ENCODE results near the gene CERS2.

The CERS2 gene

DNA sequence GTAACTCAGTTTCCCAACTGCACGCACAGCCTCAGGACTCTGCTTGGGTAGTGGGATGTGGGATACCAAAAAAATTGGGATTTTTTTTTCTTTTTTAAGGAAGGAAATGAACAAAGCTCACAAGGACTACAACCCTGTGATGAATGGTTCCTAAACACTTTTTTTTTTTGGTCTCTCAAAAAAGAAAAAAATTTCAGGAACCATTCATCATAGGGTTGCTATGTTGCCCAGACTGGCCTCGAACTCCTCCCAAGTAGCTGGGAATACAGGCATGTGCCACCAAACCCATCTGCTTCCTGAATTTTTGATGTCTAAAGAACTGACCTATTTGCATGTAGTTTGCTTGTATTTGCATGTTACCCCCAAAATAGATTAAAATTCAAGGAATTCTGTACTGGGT lies 25.3 kb upstream of the CERS2 start:
- in situ Hi-C loops (cut with MboI; ENCODE audit: low sequenced_read_pairs): loop anchor here (10.0 kb wide), 1 partner anchor 745 kb away; the partner anchor contains the start of gene CA14

- in situ Hi-C loops (cut with MboI; ENCODE audit: low sequenced_read_pairs): no loop called here
These were observed 24.5 kb upstream of the CERS2 start for GRCh38 chr1:150999051-150999674.

- in situ Hi-C loops (cut with MboI; ENCODE audit: low sequenced_read_pairs): no loop called here
These were observed 23.3 kb upstream of the CERS2 start for GRCh38 chr1:150997949-150998348.

DNA sequence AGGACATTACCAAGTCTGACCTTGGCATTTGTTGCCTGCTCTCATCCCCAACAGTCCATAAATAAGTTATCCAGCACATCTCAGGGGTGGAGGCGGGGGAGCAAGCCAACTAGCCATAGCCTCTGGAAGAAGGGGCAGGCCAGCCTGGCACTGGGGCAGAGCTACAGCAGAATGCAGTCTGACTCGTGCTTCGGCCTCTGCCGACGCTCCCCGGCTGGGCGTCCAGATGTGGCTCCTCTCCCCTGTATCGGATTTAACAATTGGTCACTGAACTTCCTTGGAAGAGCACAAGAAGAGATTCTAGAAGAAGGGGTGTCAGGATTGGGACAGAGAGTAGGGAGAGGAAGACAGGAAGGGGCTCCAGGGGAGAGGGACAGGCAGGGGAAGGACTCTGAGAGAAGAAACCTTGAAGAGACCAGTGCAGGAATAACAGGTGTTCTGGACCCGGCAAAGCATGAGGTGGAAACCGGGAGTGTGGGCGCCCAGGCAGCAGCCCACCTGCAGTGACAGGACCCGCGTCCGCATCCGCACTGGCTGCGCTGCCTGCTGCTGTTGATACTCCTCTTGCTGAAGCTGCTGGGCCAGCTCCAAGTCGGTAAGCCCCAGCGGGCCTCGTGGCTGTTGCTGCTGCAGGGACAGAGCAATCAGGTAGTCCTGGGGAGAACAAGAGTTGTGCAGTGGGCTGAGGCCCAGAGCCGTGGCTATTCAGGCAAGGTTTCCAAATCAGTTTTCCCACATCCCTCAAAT lies 22.7 kb upstream of the CERS2 start:
- in situ Hi-C loops (cut with MboI; ENCODE audit: low sequenced_read_pairs): no loop called here

DNA sequence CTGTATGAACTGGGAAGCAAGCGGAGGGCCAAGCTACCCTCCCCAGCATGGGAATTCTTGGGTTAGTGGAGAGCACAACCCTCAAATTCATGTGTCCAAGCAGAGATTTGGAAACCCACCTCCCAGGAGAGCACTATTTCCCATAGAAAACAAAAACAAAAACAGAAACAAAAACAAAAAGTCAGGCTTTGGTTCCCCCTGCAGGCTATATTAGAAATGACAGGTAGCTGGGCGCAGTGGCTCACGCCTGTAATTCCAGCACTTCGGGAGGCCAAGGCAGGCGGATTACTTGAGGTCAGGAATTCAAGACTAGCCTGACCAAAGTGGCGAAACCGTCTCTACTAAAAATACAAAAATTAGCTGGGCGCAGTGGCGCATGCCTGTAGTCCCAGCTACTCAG lies 21.3 kb upstream of the CERS2 start:
- in situ Hi-C loops (cut with MboI; ENCODE audit: low sequenced_read_pairs): no loop called here

- in situ Hi-C loops (cut with MboI; ENCODE audit: low sequenced_read_pairs): no loop called here
These were observed 20.8 kb upstream of the CERS2 start for GRCh38 chr1:150995460-150995859.

- in situ Hi-C loops (cut with MboI; ENCODE audit: low sequenced_read_pairs): no loop called here
These were observed 19.6 kb upstream of the CERS2 start for GRCh38 chr1:150994248-150994647.

- in situ Hi-C loops (cut with MboI; ENCODE audit: low sequenced_read_pairs): no loop called here
These were observed 18.0 kb upstream of the CERS2 start for GRCh38 chr1:150992626-150993025.

GRCh38 chr1:150987924-150988323 lies 13.3 kb upstream of the CERS2 start:
- in situ Hi-C loops (cut with MboI; ENCODE audit: low sequenced_read_pairs): no loop called here

DNA sequence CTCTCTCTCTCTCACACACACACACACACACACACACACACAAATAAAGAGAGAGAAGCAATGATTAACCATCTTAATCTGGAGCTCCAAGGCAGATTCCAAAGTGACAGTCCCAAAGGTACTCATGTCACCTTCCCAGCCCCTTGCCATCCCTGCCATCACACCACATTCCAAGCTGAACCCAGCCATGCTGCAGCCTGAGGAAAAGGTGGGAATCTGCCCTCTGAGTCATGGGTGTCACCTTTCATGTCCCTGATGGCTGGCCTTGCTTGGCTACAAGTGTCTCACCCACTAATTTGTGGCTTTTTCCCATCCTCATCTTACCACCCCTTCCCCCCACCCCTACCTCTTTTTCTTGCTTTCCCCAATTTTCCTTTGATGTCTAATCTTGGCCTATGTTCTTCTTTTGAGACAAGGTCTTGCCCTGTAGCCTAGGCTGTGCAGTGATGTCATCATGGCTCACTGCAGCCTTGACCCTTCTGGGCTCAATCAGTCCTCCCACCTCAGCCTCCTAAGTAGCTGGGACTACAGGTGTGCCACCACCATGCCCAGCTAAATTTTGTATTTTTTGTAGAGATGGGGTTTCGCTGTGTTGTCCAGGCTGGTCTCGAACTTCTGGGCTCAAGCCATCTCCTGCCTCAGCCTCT lies 10.7 kb upstream of the CERS2 start:
- in situ Hi-C loops (cut with MboI; ENCODE audit: low sequenced_read_pairs): no loop called here

- in situ Hi-C loops (cut with MboI; ENCODE audit: low sequenced_read_pairs): no loop called here
These were observed 7.4 kb upstream of the CERS2 start, which contains the start of gene ANXA9 for GRCh38 chr1:150981805-150982712. Gene ANXA9 (plus strand): TSS chr1:150982292. CDS start chr1:150983106, 814 bp downstream.

GRCh38 chr1:150981177-150981804 lies 6.7 kb upstream of the CERS2 start:
- in situ Hi-C loops (cut with MboI; ENCODE audit: low sequenced_read_pairs): no loop called here

- in situ Hi-C loops (cut with MboI; ENCODE audit: low sequenced_read_pairs): no loop called here
These were observed 4.7 kb upstream of the CERS2 start for GRCh38 chr1:150979092-150980056.

- in situ Hi-C loops (cut with MboI; ENCODE audit: low sequenced_read_pairs): no loop called here
These were observed 2.5 kb upstream of the CERS2 start for GRCh38 chr1:150976879-150977694.

GRCh38 chr1:150976401-150976821 lies 1.8 kb upstream of the CERS2 start:
- in situ Hi-C loops (cut with MboI; ENCODE audit: low sequenced_read_pairs): no loop called here

DNA sequence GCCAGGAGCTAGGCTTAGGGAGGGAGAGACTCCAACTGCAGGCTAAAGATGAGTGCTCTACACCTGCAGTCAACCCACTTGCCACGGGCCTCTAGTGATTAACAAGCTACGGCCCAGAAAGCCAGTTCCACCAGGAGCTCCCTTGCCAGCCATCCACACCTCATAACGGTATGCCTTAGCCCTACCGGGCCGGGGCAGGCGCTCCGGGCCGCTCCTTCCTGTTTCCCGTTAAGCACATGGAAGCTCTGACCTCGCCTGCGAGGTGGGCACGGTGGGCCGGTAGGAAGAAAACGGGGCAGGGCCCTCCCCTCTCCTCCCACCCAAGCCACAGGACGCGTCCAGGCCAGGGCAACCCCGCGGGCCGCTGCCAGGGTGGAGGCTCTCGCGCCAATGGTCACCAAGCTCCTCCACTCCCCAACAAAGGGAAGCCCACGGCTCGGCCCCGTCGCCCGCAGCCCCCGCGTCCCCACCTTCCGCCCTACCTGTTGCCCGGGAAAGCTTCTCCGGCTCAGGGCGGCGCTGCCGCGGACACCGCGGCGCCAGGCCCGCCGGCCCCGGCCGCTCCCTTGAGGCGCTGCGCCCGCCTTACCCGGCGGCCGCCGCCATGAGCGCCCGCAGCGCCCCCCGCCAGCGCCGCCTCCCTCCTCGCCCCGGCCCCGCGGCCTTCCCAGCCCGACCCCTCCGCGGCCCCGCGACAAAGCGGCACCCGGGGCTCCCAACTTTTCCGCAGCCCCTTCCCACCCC lies 627 bp downstream of the CERS2 start:
- in situ Hi-C loops (cut with MboI; ENCODE audit: low sequenced_read_pairs): no loop called here

DNA sequence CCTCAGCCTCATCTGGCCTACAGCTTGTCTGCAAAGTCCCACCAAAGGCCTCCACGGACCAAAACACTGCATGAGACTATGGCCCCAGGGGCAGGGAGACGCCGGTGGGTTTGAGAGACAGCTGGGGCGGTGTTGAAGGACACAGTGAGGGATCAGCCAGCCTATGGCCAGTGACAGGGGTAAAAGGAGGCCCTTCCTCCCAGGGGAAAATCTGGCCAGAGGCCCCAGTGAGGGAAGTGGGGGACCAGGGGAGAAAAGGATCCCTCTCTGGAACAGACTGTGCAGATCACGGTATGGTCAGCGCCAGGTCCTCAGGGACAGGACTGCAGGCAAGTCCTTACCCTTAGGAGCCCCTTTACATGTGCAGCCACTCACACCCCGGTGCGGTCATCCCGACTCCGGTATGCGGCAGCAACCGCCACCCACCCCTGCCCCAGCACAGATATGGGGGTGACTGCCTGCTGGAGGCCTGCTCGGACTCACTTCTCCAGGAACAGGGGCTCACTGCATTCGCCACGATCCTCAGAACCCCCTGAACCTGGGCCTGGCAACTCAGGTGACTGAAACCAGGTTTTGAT lies 1.3 kb downstream of the CERS2 start:
- in situ Hi-C loops (cut with MboI; ENCODE audit: low sequenced_read_pairs): no loop called here
